NCI-H1417 treated with DMSO at 0.1 percent for 48 hours (cell line): ENCODE data around the gene ARHGDIB.

Experiments used
- DNase-seq: peaks from one replicate; lab custom pipeline; 2025; lab: John Stamatoyannopoulos, UW

The ARHGDIB gene

DNA sequence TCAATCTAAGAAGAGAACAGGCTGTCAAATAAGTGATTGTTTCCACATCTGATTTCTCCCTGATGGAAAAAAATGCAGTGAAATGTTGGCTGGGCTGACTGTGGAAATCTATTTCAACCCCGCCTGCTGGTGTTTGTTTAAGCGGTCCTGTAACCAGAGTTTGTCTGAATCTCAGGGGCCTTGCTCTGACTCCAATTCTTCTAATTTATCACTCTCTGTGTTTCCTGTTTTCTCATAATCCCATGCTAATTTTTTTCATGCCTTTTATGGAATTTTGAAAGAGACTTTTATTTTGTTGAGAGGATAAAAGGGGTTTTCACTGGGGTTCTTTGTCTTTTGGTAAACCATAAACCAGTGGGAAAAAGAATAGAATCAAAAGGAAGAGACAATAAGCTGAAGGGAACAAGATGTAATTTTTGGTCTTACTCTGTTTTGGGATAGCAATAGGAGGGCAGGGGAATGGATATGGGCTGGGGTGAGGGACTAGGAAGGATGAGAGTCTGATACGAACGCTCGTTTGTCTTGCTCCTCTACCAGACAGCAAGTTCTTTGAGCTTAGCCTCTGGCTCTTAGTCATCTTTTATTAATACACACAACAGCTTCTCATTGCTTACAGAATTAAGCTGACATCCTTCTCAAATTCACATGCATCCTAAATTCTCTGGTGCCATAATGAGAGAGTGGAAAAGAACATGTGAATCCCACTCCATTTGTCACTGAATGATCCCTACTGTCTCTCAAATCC lies 67.7 kb downstream of the ARHGDIB start:
- DNase-seq = no peak

DNA sequence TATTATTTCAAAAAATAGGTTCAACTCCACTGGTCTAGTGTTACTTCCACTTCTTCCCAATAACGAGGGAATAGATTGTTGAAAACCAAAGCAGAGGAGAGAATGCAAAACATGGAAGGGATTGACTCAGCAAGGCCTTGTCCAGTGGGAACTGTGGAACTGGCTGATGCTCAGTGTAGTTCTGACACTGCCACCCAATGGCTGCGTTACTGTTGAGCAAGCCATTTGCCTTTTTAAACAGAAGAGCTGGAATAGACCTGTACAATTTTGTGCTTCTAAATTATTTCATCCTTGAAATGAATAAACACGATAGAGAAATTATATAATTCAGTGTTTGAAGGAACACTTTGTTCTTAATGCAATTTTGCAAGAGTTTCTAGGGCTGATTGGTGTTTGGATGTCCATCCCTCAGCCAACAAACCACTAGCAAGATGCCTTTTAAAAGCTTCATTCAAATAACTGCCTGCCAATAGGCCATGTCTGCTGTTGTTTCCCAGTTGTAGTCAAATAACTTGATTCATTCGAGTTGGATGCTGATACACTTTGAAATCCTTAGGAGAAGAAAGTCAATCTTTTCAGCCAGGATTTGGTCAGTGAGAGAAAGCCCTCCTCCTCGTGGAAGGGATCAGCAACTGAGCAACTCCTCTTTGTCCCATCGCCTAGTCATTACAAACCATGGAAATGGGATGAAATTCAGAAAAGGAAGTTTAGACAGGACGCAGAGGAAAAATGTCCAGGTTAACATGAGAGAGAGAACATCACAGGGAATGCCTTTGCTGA lies 68.5 kb downstream of the ARHGDIB start:
- DNase-seq = no peak
